ENCODE data around the gene GGT6. TPM values are rescaled to one million over a fixed set of nuclear protein-coding genes. Genes with fewer than 3 reads are reported as not detected.

Gene GGT6
- total RNA-seq, 4 donors from 2014 or later, result not detected

GRCh38 chr17:4547118-4547906 is 13.1 kb downstream of the GGT6 start:
- TF ChIP-seq POLR2A (IDR thresholded peaks at IDR 0.05), result no peak
- TF ChIP-seq, protein P1, sequence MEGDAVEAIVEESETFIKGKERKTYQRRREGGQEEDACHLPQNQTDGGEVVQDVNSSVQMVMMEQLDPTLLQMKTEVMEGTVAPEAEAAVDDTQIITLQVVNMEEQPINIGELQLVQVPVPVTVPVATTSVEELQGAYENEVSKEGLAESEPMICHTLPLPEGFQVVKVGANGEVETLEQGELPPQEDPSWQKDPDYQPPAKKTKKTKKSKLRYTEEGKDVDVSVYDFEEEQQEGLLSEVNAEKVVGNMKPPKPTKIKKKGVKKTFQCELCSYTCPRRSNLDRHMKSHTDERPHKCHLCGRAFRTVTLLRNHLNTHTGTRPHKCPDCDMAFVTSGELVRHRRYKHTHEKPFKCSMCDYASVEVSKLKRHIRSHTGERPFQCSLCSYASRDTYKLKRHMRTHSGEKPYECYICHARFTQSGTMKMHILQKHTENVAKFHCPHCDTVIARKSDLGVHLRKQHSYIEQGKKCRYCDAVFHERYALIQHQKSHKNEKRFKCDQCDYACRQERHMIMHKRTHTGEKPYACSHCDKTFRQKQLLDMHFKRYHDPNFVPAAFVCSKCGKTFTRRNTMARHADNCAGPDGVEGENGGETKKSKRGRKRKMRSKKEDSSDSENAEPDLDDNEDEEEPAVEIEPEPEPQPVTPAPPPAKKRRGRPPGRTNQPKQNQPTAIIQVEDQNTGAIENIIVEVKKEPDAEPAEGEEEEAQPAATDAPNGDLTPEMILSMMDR (IDR thresholded peaks at IDR 0.05), result no peak
- TF ChIP-seq EP300 (IDR thresholded peaks at IDR 0.05), result no peak
- Histone ChIP-seq H3K36me3 (peaks cover 4 to 100% (median 49%) of the 10 kb centered on the region in 3 donors), H3K4me1 (no peaks in the 10 kb centered on the region), H3K27ac (no peak overlapping the region), H3K27me3 (no peaks in the 10 kb centered on the region), H3K4me3 (no peak overlapping the region), H3K9me3 (no peaks in the 10 kb centered on the region)
- DNase-seq (ENCODE audit: low spot score in 2 of 2), result no peak
- 88 to 93% methylated on average over 15 to 17 of the region's 17 CpGs for WGBS, 2 donors

GRCh38 chr17:4545217-4545951 is 15.0 kb downstream of the GGT6 start:
- WGBS, 2 donors, result 86 to 92% methylated on average over 16 to 32 of the region's 32 CpGs
- H3K36me3 ChIP-seq, result peaks cover 5 to 100% (median 51%) of the 10 kb centered on the region in 3 donors
- no peaks in the 10 kb centered on the region for H3K27me3 ChIP-seq
- no peaks in the 10 kb centered on the region for H3K9me3 ChIP-seq
- no peak for DNase-seq (ENCODE audit: low spot score in 2 of 2)
- H3K27ac ChIP-seq, result no peak overlapping the region
- TF ChIP-seq, protein P1 (IDR thresholded peaks at IDR 0.05), result no peak
- no peak for TF ChIP-seq EP300 (IDR thresholded peaks at IDR 0.05)
- TF ChIP-seq POLR2A (IDR thresholded peaks at IDR 0.05), result no peak
- H3K4me3 ChIP-seq, result no peak overlapping the region
- H3K4me1 ChIP-seq, result peaks cover 0 to 6% (median 0%) of the 10 kb centered on the region in 4 donors

GRCh38 chr17:4544951-4545216 is 15.5 kb downstream of the GGT6 start:
- 85 to 88% methylated on average over 18 of the region's 18 CpGs for WGBS, 2 donors
- no peaks in the 10 kb centered on the region for H3K27me3 ChIP-seq
- no peak overlapping the region for H3K4me3 ChIP-seq
- no peak for DNase-seq (ENCODE audit: low spot score in 2 of 2)
- no peak for TF ChIP-seq EP300 (IDR thresholded peaks at IDR 0.05)
- TF ChIP-seq POLR2A (IDR thresholded peaks at IDR 0.05), result no peak
- TF ChIP-seq, protein P1 (IDR thresholded peaks at IDR 0.05), result no peak
- no peak overlapping the region for H3K27ac ChIP-seq
- H3K4me1 ChIP-seq, result peaks cover 0 to 6% (median 0%) of the 10 kb centered on the region in 4 donors
- peaks cover 5 to 100% (median 46%) of the 10 kb centered on the region in 3 donors for H3K36me3 ChIP-seq
- no peaks in the 10 kb centered on the region for H3K9me3 ChIP-seq

GRCh38 chr17:4544135-4544950 is 16.0 kb downstream of the GGT6 start:
- TF ChIP-seq, protein P1 (IDR thresholded peaks at IDR 0.05), result no peak
- TF ChIP-seq POLR2A (IDR thresholded peaks at IDR 0.05) (no peak), EP300 (IDR thresholded peaks at IDR 0.05) (no peak)
- H3K9me3 ChIP-seq, result no peaks in the 10 kb centered on the region
- no peaks in the 10 kb centered on the region for H3K27me3 ChIP-seq
- H3K27ac ChIP-seq, result no peak overlapping the region
- peaks cover 0 to 6% (median 0%) of the 10 kb centered on the region in 4 donors for H3K4me1 ChIP-seq
- H3K4me3 ChIP-seq, result no peak overlapping the region
- H3K36me3 ChIP-seq, result peaks cover 5 to 100% (median 50%) of the 10 kb centered on the region in 3 donors
- WGBS, 2 donors, result 91 to 95% methylated on average over 23 to 28 of the region's 37 CpGs
- no peak for DNase-seq (ENCODE audit: low spot score in 2 of 2)

Data from tibial nerve (tissue), 4 donors.